HCT116 (cell line): ENCODE results near the gene FNDC4.

ENCODE experiments used
- CEBPB ChIP-seq: IDR thresholded peaks from 2 replicates; pipeline ENCODE4 v1.6.1; 2012; ENCODE audit warnings: low read depth
- POLR2A ChIP-seq: IDR thresholded peaks from 2 replicates; pipeline ENCODE4 v1.7.0; 2011; ENCODE audit warnings: borderline replicate concordance; ENCODE audit not compliant: insufficient read depth, insufficient read length; ENCODE audit errors: extremely low read depth

GRCh38 chr2:27446057-27446456 lies 48.9 kb downstream of the FNDC4 start:
- TF ChIP-seq CEBPB (peak; percentile 95), POLR2A (no peak)
